D721Med (cell line): ENCODE measurements around the gene NEB.

Experiments used
- DNase-seq: peaks from one replicate; pipeline ENCODE4 v3.0.0; 2011; ENCODE audit warnings: low spot score; ENCODE audit not compliant: insufficient read length
- FAIRE-seq: peaks from 2 replicates; lab custom pipeline; 2011; peaks lifted over from hg19 to GRCh38; lab: Jason Lieb, UNC
- CTCF ChIP-seq: IDR thresholded peaks from 2 replicates; pipeline ENCODE4 v1.5.1; 2012; ENCODE audit warnings: mild to moderate bottlenecking, control low read depth; ENCODE audit not compliant: insufficient read depth; ENCODE audit errors: missing control alignments

Gene NEB

GRCh38 chr2:151437630-151438029, 296.6 kb downstream of the NEB start:
- no peak for FAIRE-seq
- no peak for DNase-seq

More at GRCh38 chr2:151437630-151438029, 296.6 kb downstream of the NEB start:
- TF ChIP-seq CTCF: peak; percentile 44
